Raji (cell line): ENCODE data around the gene GJB3.

Source experiments
- POLR2A ChIP-seq: IDR thresholded peaks from 2 replicates; pipeline ENCODE4 v1.6.1; 2011; ENCODE audit warnings: low read depth, low read length, control low read depth; ENCODE audit not compliant: insufficient read depth

Gene GJB3

DNA sequence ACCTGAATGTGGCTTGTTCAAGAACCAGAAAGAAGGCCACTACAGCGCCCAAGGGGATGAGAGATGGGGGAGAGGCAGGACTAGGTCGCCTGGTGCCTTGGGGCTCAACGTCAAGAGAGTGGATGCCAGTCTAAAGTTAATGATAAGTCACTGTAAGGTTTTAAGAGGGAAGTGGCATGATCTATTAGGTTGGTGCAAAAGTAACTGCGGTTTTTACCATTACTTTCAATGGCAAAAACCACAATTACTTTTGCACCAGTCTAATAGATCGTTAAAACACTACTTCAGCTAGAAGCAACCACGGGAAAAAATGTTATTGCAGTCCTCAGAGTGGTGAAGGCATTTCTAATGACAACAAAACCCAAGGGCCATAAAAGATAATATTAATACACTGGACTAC, 2.6 kb upstream of the GJB3 start:
- no peak for TF ChIP-seq POLR2A

- TF ChIP-seq POLR2A, result no peak
Observed at GRCh38 chr1:34779005-34779404, 2.0 kb upstream of the GJB3 start.

DNA sequence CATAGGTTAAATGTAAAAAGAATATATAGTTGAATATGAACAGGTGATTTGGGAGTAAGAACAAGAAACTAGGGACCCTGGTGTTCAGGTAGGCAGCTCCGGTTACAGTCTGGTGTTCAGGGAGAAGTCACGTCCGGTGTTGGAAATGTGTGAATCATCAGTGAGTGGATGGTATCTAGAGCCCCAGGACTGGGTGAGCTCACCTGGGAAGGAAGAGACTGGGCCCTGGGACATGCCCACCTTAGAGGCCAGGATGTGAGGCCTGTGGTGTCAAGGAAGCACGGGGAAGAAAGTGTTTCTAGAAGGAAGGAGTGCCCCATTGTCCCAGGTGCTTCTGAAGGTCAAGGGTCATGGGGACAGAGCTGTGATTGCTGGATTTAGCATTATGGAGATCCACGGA, 1.5 kb upstream of the GJB3 start:
- no peak for TF ChIP-seq POLR2A

- TF ChIP-seq POLR2A, result no peak
Observed at GRCh38 chr1:34779962-34780361, 1.1 kb upstream of the GJB3 start.

DNA sequence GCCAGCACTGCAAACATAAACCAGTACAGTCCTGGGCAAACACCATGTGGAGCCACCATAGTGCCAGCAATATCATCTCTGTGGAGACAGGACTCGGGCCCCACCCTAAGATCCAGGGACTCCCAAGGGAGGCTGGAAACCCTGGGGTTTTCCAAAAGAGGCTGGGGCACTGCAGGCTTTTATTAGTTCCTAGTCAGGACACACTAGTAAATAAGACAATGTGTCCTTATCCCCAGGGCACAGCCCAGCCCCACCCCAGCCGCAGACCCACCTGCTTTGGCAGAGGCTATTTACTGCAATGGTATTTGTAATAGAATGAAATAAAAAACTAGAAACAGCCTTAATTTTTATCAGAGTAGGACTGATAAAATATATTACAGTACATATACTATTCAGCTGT, 486 bp upstream of the GJB3 start:
- TF ChIP-seq POLR2A, result no peak

DNA sequence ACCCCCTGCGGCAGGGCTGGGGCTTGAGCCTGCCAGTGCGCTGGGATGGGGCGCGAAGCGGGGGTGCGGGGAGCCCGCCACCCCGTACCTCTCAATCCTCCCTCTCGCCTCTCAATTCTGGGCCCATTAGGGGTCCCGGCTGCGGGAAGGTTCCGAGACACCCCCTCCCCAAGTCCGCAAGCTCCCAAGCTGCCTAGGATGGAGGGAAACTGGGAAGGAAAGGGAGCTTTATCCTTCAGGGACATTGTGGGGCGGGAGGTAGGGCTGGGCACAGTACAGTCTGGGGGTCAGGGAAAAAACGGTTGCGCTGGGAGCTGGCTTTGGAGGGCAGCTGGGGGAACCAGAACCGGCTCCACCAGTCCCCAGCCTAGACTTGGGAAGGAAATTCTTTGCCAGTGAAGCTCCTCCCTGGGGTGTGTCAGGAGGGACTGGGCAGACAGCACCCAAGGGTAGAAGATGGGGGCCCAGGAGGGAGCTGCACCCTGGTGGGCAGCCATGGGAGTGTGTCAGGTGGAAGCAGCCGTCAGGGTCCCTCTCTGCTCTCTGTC, 904 bp downstream of the GJB3 start:
- TF ChIP-seq POLR2A, result no peak

- no peak for TF ChIP-seq POLR2A
Observed at GRCh38 chr1:34784751-34785221, 3.8 kb downstream of the GJB3 start.

- TF ChIP-seq POLR2A, result no peak
Observed at GRCh38 chr1:34785231-34785874, 4.3 kb downstream of the GJB3 start.

- TF ChIP-seq POLR2A, result no peak
Observed at GRCh38 chr1:34785875-34786470, 5.0 kb downstream of the GJB3 start.

DNA sequence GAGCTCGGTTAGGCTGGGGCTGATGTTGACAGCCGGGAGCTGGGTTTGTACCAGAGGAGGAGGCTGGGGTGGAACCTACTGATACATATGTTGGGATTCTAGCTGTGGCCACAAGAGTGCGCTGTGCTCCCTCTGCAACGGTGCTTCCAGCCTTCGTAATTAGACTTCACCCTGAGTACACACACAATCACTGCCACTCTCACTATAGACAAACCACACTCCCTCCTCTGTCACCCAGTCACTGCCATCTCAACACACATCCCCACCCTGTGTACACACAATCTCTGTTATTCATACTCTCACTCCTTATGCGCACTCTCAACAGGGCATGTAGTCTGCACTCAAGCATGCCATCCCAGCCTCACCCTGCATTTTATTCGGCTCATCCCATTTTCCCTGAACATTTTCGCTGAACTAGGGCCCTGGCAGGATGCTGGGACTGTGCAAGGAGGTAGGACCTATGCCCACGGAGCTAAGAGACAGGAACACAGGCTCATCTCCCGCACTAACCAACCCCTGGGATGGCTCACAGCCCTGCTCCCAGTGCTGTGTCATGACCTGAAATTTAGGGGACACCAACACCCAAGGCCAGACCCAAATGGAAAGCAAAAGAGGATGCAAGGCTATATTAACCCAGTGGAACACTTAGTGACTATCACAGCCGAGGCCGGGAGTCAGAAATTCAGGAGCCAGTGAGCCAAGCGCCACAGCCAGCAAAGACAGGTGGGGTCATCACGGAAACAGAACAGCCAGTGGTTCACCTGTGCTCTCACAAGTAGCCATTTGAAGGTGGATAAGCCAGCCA, 5.7 kb downstream of the GJB3 start:
- TF ChIP-seq POLR2A, result no peak

DNA sequence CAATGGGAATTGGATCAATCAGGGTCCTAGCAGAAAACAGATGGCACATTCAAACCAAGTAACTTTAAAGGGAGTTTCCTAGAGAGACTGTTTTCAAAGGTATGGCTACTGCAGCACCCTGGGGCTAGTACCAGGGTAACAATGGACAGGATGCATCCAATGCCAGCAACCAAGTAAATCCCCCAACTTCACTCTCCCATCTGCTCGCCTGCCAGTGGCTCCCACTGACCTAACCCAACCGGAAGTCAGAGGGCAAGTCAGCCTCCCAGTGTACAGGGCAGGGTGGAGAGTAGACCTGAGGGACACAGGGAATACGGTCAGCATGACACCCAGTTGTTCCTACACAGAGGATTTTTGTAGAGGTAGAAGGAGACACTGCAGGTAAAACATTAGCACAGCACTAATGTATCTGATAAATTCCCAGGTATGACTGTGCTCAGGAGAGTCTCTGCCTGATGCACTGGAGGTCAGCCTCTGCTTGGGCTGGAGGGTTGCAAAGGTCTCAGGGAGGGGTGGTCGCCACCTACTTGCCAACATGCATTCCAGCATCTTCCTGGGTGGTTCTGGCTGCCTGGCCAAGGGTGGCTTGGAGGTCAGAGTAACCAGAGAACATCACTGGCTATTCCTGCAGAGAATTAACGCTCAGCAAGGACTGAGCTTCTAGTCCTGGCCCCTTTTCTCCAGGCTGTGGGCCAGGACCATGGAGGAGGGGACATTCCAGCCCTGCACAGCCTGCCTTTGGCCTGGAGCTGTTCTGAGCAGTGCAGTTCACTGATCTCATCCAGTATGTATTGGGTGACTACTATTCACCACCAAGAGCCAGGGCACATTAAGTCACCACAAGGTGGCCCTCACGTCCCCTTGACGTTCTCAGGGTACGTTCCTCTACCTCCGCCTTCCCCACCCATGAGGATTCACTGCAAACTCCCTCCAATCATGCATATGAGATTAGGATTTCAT, 6.7 kb downstream of the GJB3 start:
- no peak for TF ChIP-seq POLR2A

GRCh38 chr1:34790985-34791384, 10.0 kb downstream of the GJB3 start:
- no peak for TF ChIP-seq POLR2A

GRCh38 chr1:34792424-34792823, 11.4 kb downstream of the GJB3 start:
- no peak for TF ChIP-seq POLR2A

GRCh38 chr1:34792868-34793727, 12.1 kb downstream of the GJB3 start, which contains the start of gene GJA4:
Gene GJA4 (plus strand): TSS chr1:34792999. CDS start chr1:34794214, 1,215 bp downstream.
- no peak for TF ChIP-seq POLR2A
